ENCODE data around the gene SPARC.

GRCh38 chr5:151718153-151718552, 31.4 kb upstream of the SPARC start:
- TF ChIP-seq CTCF (IDR thresholded peaks at IDR 0.05) (no peak), POLR2AphosphoS5 (IDR thresholded peaks at IDR 0.05) (no peak), EP300 (IDR thresholded peaks at IDR 0.05) (no peak)
